Heart left ventricle (tissue), 16 donors: Measurements from ENCODE around the gene TRIOBP. TPM values are rescaled to one million over a fixed set of nuclear protein-coding genes. Genes with fewer than 3 reads are reported as not detected.

Source experiments
- ATAC-seq, 4 donors: fragments of 200-7000 bp; cut with Tn5 transposase; one replicate each; pipeline ENCODE4 v1.9.1; 2020 to 2022; ENCODE audit warnings: moderate library complexity in 4 of 4, mild to moderate bottlenecking in 3 of 4, moderate number of reproducible peaks in 1 of 4
- DNase-seq, 5 donors: peaks; one replicate each; pipeline ENCODE4 v3.0.0-alpha.2; 2020
- H3K27ac ChIP-seq, 12 donors: fragments of 200-600 bp; sonication (generic) in 4 of 12; one replicate each; pipeline versions ENCODE4 v1.5.0 to v1.8.0; 2016 to 2022; ENCODE audit warnings: mild to moderate bottlenecking in 2 of 12
- H3K27me3 ChIP-seq, 9 donors: fragments of 200-600 bp; sonication (generic) in 2 of 9; one replicate each; pipeline versions ENCODE4 v1.5.1 to v1.8.0; 2016 to 2022; ENCODE audit warnings: mild to moderate bottlenecking in 3 of 9
- H3K36me3 ChIP-seq, 9 donors: fragments of 200-600 bp; sonication (generic) in 2 of 9; one replicate each; pipeline versions ENCODE4 v1.5.0 to v1.8.0; 2018 to 2022; ENCODE audit warnings: mild to moderate bottlenecking in 2 of 9
- H3K4me1 ChIP-seq, 12 donors: fragments of 200-600 bp; sonication (generic) in 4 of 12; one replicate each; pipeline versions ENCODE4 v1.5.0 to v1.8.0; 2016 to 2022; ENCODE audit warnings: mild to moderate bottlenecking in 3 of 12
- H3K4me3 ChIP-seq, 12 donors: fragments of 200-600 bp; sonication (generic) in 4 of 12; one replicate each; pipeline versions ENCODE4 v1.5.0 to v1.8.0; 2017 to 2022; ENCODE audit warnings: mild to moderate bottlenecking in 9 of 12, moderate library complexity in 4 of 12
- H3K9me3 ChIP-seq, 12 donors: fragments of 200-600 bp; sonication (generic) in 4 of 12; one replicate each; pipeline versions ENCODE4 v1.5.0 to v1.8.0; 2016 to 2022; ENCODE audit warnings: mild to moderate bottlenecking in 1 of 12
- POLR2A ChIP-seq, 2 donors: fragments of 450-650 bp; IDR thresholded peaks; one replicate each; pipeline ENCODE4 v1.6.1; 2017; ENCODE audit warnings: antibody characterized with exemption in 2 of 2, mild to moderate bottlenecking in 2 of 2, moderate library complexity in 2 of 2
- WGBS, 4 donors: extraction: QIAGEN DNeasy Blood & Tissue Kit in 2 of 4; methylation state at CpG; one replicate each; pipeline versions ENCODE4 v1.1.5 to v1.1.7; 2013 to 2018; 5-methylcytosine and 5-hydroxymethylcytosine counted together
- intact Hi-C, 10 donors: fragments of 100-400 bp; cut with DNase I; formaldehyde crosslinking; loops; one replicate each; pipeline versions ENCODE4 v1.11.1 to v1.14.2; 2022
- polyA plus RNA-seq, 2 donors: library from polyadenylated mRNA; stranded (reverse); fragments of 200-250 nt; gene quantifications; one replicate each; pipeline ENCODE4 v1.2.3, GENCODE V29; 2013
- total RNA-seq, 9 donors: library from RNA; depleted of rRNA in 2 of 9; stranded (reverse); fragments of >200 nt in 2 of 9; fragmentation: NEBNext Ultra II Directional in 3 of 9; extraction: Animal tissue kit (Norgen Biotek cat#: 25700) in 3 of 9; gene quantifications; one replicate each; pipeline versions ENCODE4 v1.1.0 to v1.2.4, GENCODE V29; 2016 to 2023
- TF ChIP-seq, protein P1 (sequence below), 12 donors: fragments of 200-600 bp; sonication (generic) in 4 of 12; IDR thresholded peaks; one replicate each; pipeline versions ENCODE4 v1.5.0 to v1.8.0; 2018 to 2022; ENCODE audit warnings: antibody characterized with exemption in 12 of 12, mild to moderate bottlenecking in 5 of 12
- donor health status: ischemic (EF 13 %, LVEDD 7.1; RV severe dilation, severe dysfunction).
- donor health status: healthy with polysubstance abuse.
- donor health status: DM: no; HTN: yes; CAD: no.
- donor health status: DM: no; HTN: no; CAD: no.
- donor health status: ischemic (EF 25% LVEDD 6.9; RV normal size, moderate dysfunction).
- donor health status: ischemic (EF 25% LVEDD 5.7; RV mildly dilated, moderate dysfunction).
- donor health status: healthy.
- donor health status: DM: yes; HTN: yes; CAD: no.
- donor health status: ischemic (EF 35%, LVEDD 5.7; RV mildly dilated, moderate dysfunction).
- donor health status: nonischemic (EF 11% LVEDD 7.7; RV severe dilation, severe dysfunction).
- donor health status: DM: yes; HTN: yes; CAD: no.
- donor health status: PGD.
- donor health status: ischemic (EF 29% LVEDD 5.4; RV normal size, mild dysfunction).
- donor health status: nonischemic (EF 23%, LVEDD 6.1; RV moderate dilation, normal function).

TRIOBP gene
- total and polyA plus RNA-seq, 11 donors = 54.9 to 147 (median 94.7) TPM

DNA sequence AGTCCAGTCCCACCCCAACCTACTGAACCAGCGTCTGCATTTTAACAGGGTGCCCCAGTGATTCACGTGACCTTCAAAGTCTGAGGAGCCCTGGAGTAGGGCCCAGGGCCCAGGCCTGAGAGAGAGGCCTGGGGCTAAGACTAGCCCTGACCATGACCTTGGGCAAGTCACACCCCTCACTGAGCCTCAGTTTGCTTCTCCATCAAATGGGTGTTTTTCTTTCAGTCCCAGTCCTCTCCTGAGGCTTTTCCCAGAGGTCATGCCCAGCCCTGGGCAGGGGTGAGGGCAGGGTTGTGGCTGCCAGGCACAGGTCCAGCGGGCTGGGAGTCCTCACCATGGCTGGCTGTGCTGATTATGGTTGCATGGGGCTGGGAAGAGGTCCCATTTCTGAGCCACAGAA, 77.9 kb downstream of the TRIOBP start:
- whole genome bisulfite sequencing, 4 donors = 77 to 100% (median 94%) methylated on average over 1 to 3 of the region's 3 CpGs

DNA sequence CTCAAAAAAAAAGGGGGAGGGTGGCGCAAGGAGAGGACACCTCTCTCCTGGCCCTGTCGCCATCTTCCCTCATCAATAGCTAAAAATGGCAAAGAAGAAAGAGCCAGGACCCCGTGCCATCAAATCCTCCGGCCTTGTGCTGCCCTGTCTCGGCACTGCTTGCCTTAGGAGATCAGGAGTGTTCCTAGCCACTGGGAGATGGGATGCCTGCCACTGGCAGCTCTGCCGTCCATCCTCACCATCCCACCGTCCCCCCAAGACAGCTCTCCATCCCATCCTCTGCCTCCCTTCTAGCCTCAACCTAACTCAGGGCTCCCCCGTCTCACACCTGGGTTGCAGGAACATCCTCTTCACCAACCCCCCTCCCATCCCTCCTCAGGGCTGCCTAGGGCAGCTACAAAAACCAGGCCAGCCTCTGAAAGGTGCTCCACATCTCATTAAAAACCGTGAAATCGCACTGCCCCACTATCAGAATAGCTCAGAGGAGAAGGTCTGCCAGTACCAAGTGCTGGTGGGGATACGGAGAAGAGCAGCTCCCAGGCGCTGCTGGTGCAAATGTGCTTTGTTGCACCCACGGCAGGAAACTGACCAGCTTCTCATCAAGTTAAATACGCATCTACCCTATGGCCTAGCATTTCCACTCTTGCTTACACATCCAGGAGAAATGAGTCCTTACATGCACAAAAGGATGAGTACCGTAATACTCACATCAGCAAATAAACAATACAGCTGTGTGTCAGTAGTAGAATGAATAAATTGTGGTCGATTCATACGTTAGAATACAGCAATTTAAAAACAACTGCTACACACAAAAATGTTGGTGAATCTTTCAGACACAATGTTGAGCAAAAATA, 79.2 kb downstream of the TRIOBP start:
- no peaks in the 10 kb centered on the region for H3K27me3 ChIP-seq
- H3K36me3 ChIP-seq = peaks cover 0 to 40% (median 37%) of the 10 kb centered on the region in 9 donors
- no peaks in the 10 kb centered on the region for H3K9me3 ChIP-seq
- WGBS, 4 donors = 85 to 88% (median 86%) methylated on average over 17 of the region's 17 CpGs
- TF ChIP-seq, protein P1, sequence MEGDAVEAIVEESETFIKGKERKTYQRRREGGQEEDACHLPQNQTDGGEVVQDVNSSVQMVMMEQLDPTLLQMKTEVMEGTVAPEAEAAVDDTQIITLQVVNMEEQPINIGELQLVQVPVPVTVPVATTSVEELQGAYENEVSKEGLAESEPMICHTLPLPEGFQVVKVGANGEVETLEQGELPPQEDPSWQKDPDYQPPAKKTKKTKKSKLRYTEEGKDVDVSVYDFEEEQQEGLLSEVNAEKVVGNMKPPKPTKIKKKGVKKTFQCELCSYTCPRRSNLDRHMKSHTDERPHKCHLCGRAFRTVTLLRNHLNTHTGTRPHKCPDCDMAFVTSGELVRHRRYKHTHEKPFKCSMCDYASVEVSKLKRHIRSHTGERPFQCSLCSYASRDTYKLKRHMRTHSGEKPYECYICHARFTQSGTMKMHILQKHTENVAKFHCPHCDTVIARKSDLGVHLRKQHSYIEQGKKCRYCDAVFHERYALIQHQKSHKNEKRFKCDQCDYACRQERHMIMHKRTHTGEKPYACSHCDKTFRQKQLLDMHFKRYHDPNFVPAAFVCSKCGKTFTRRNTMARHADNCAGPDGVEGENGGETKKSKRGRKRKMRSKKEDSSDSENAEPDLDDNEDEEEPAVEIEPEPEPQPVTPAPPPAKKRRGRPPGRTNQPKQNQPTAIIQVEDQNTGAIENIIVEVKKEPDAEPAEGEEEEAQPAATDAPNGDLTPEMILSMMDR (IDR thresholded peaks at IDR 0.05) = no peak
- TF ChIP-seq POLR2A (IDR thresholded peaks at IDR 0.05) = no peak
- H3K4me3 ChIP-seq = no peak overlapping the region
- intact Hi-C loops = no loop called here
- peaks cover 0 to 11% (median 4%) of the 10 kb centered on the region in 12 donors for H3K4me1 ChIP-seq
- peak overlapping the region in 1 of 12 donors; percentile 43 for H3K27ac ChIP-seq
- DNase-seq = no peak
- peak in 1 of 4 donors; percentile 3 for ATAC-seq

More for the DNA sequence above, 77.9 kb downstream of the TRIOBP start:
- Histone ChIP-seq H3K9me3 (no peaks in the 10 kb centered on the region), H3K4me1 (peaks cover 0 to 11% (median 4%) of the 10 kb centered on the region in 12 donors), H3K27me3 (no peaks in the 10 kb centered on the region), H3K36me3 (peaks cover 0 to 51% (median 49%) of the 10 kb centered on the region in 9 donors), H3K27ac (peak overlapping the region in 1 of 12 donors; percentile 5), H3K4me3 (no peak overlapping the region)
- peak in 1 of 4 donors; percentile 4 for ATAC-seq
- TF ChIP-seq, protein P1 (IDR thresholded peaks at IDR 0.05) = no peak
- no peak for TF ChIP-seq POLR2A (IDR thresholded peaks at IDR 0.05)
- no peak for DNase-seq
- intact Hi-C loops = no loop called here

DNA sequence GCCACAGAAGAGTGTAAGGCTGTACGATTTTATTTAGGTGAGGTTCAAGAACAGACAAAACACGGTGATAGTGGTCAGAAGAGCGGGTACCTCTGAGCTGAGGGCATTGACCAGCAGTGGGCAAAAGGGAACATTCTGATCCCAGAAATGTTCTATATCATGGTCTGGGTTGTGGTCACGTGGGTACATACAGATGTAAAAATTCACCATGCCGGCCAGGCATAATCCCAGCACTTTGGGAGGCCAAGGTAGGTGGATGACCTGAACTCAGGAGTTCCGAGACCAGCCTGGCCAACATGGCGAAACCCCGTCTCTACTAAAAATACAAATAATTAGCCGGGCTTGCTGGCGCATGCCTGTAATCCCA, 79.8 kb downstream of the TRIOBP start:
- no peaks in the 10 kb centered on the region for H3K27me3 ChIP-seq
- H3K4me1 ChIP-seq = peaks cover 0 to 11% (median 4%) of the 10 kb centered on the region in 12 donors
- 77 to 89% (median 83%) methylated on average over 10 of the region's 10 CpGs for WGBS, 4 donors
- no peaks in the 10 kb centered on the region for H3K9me3 ChIP-seq
- H3K27ac ChIP-seq = peak overlapping the region in 1 of 12 donors; percentile 43
- peaks cover 0 to 33% (median 31%) of the 10 kb centered on the region in 9 donors for H3K36me3 ChIP-seq
- intact Hi-C loops = no loop called here
- DNase-seq (no peak), ATAC-seq (no peak)
- no peak overlapping the region for H3K4me3 ChIP-seq
- TF ChIP-seq, protein P1 (IDR thresholded peaks at IDR 0.05) = no peak
- no peak for TF ChIP-seq POLR2A (IDR thresholded peaks at IDR 0.05)

DNA sequence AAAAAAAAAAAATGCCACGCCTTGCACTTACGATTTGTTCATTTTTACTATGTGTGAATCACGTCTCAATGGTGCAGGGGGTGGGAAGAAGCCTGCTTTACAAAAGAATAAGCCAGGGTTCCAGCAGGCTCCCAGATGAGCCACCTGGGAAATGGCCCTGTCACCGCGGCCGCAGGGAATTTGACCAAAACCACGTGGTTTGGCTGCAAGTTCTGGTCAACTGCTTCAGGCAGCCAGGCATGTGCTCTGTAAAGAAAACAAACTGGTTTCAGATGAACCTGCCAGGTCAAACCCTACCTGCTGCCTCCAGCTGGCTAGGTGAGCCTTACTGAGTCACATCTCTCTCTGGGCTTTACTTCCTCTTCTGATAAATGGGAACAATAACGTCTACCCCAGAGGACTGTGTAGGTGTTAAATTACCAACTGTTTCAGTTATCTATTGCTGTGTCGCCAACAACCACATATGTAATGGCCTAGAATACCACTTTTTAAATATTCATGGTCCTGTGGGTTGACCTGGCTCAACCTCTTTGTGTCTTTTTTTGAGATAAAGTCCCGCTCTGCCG, 80.4 kb downstream of the TRIOBP start:
- no peak overlapping the region for H3K4me3 ChIP-seq
- intact Hi-C loops = no loop called here
- H3K27me3 ChIP-seq = no peaks in the 10 kb centered on the region
- DNase-seq = peak in 3 of 5 donors; percentile 39 to 60 (median 46)
- no peak for TF ChIP-seq POLR2A (IDR thresholded peaks at IDR 0.05)
- TF ChIP-seq, protein P1 (IDR thresholded peaks at IDR 0.05) = no peak
- no peak overlapping the region for H3K27ac ChIP-seq
- peak in 3 of 4 donors; percentile 9 to 38 (median 35) for ATAC-seq
- H3K36me3 ChIP-seq = peaks cover 0 to 28% (median 25%) of the 10 kb centered on the region in 9 donors
- H3K9me3 ChIP-seq = no peaks in the 10 kb centered on the region
- WGBS, 4 donors = 39 to 54% (median 45%) methylated on average over 11 of the region's 11 CpGs
- H3K4me1 ChIP-seq = peaks cover 0 to 11% (median 4%) of the 10 kb centered on the region in 12 donors
